DOHH2 (cell line): ENCODE results near the gene NES.

Experiments used
- CTCF ChIP-seq: fragments of 200-600 bp; sonication (generic); IDR thresholded peaks from one replicate; pipeline ENCODE4 v1.5.1; 2014; ENCODE audit warnings: antibody characterized with exemption, mild to moderate bottlenecking, low read depth, low read length; ENCODE audit not compliant: poor library complexity, severe bottlenecking
- EZH2phosphoT487 ChIP-seq: fragments of 200-600 bp; sonication (generic); IDR thresholded peaks from 2 replicates; pipeline ENCODE4 v1.6.1; 2017; ENCODE audit warnings: borderline replicate concordance, mild to moderate bottlenecking, antibody characterized with exemption, low read length, moderate library complexity, mixed read lengths

DNA sequence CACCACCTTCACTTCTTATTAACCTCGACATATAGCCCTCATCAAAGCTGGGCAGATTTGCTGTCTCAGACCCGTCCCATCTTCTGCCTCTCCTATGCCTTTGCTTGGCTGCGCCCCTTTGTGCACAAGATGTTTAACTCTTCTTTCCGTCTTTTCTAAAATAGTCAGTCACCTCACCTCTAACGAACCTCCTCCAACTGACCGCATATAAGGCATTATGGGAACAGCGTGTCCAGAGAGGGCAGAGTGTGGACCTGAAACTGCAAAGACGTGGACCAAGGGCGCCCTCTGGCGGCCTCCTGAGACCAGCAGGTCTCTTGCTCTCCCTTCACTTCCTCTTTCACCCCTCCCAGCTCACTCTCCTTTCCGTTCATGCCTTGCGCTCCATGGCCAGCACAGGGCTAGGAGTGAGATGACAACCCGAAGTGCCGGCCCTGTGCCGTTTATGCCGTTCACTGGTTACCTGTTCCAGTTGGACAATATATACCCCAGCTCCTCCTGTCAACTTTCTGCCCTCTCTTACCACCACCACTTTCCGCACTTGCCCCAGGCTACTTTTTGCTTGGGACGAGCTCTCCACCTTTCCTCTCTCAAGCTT is 48.6 kb upstream of the NES start:
- peak; percentile 97 for TF ChIP-seq CTCF
- TF ChIP-seq EZH2phosphoT487: no peak
